Liver (tissue), 9 donors: Measurements from ENCODE around the gene PSRC1. TPM values are rescaled to one million over a fixed set of nuclear protein-coding genes. Genes with fewer than 3 reads are reported as not detected.

Experiments
- DNase-seq: peaks from one replicate; pipeline ENCODE4 v3.0.0-alpha.2; 2017; ENCODE audit warnings: low spot score
- H3K27ac ChIP-seq, 2 donors: one replicate each; pipeline ENCODE4 v1.7.0; 2013; ENCODE audit warnings: inconsistent platforms in 2 of 2, low read length in 2 of 2, control low read depth in 1 of 2, low read depth in 1 of 2, mild to moderate bottlenecking in 1 of 2
- H3K27me3 ChIP-seq, 4 donors: one replicate each; pipeline versions ENCODE4 v1.6.1 to v1.7.0; 2013; ENCODE audit warnings: low read length in 3 of 4, inconsistent platforms in 1 of 4, mild to moderate bottlenecking in 1 of 4, moderate library complexity in 1 of 4; ENCODE audit not compliant: control insufficient read depth in 4 of 4, insufficient read depth in 4 of 4
- H3K36me3 ChIP-seq, 4 donors: one replicate each; pipeline versions ENCODE4 v1.6.1 to v1.7.0; 2013; ENCODE audit warnings: low read length in 3 of 4, mild to moderate bottlenecking in 3 of 4, low read depth in 1 of 4, moderate library complexity in 1 of 4; ENCODE audit not compliant: control insufficient read depth in 4 of 4, insufficient read depth in 3 of 4
- H3K4me1 ChIP-seq, 4 donors: one replicate each; pipeline versions ENCODE4 v1.6.1 to v1.7.0; 2013; ENCODE audit warnings: low read length in 3 of 4, mild to moderate bottlenecking in 3 of 4, moderate library complexity in 1 of 4; ENCODE audit not compliant: control insufficient read depth in 4 of 4, insufficient read depth in 4 of 4
- H3K4me3 ChIP-seq, 3 donors: one replicate each; pipeline versions ENCODE4 v1.6.1 to v1.7.0; 2013; ENCODE audit warnings: low read length in 3 of 3, control low read depth in 1 of 3, low read depth in 1 of 3, mild to moderate bottlenecking in 1 of 3
- H3K9ac ChIP-seq, 2 donors: one replicate each; pipeline ENCODE4 v1.7.0; 2013; ENCODE audit warnings: low read length in 2 of 2, mild to moderate bottlenecking in 2 of 2, moderate library complexity in 2 of 2, control low read depth in 1 of 2, low read depth in 1 of 2
- H3K9me3 ChIP-seq, 4 donors: one replicate each; pipeline versions ENCODE4 v1.6.1 to v1.7.0; 2013; ENCODE audit warnings: low read length in 3 of 4; ENCODE audit not compliant: control insufficient read depth in 4 of 4
- EGR1 ChIP-seq, 2 donors: IDR thresholded peaks; 2 replicates each; pipeline ENCODE4 v1.6.1; 2016 to 2018; ENCODE audit warnings: antibody characterized with exemption in 2 of 2, low read depth in 2 of 2
- FOXA1 ChIP-seq: IDR thresholded peaks from 2 replicates; pipeline ENCODE4 v1.6.1; 2016; ENCODE audit warnings: antibody characterized with exemption
- FOXA2 ChIP-seq: IDR thresholded peaks from 2 replicates; pipeline ENCODE4 v1.6.1; 2016; ENCODE audit warnings: antibody characterized with exemption
- GABPA ChIP-seq, 2 donors: IDR thresholded peaks in 1 of 2; conservative IDR thresholded peaks in 1 of 2; 2 replicates each; pipeline ENCODE4 v1.6.1; 2016; ENCODE audit warnings: antibody characterized with exemption in 2 of 2, mild to moderate bottlenecking in 1 of 2, moderate library complexity in 1 of 2
- HNF4A ChIP-seq, 2 donors: conservative IDR thresholded peaks; 2 replicates each; pipeline ENCODE4 v1.6.1; 2016; ENCODE audit warnings: antibody characterized with exemption in 2 of 2, mild to moderate bottlenecking in 2 of 2
- JUND ChIP-seq, 2 donors: IDR thresholded peaks; 2 replicates each; pipeline ENCODE4 v1.6.1; 2016; ENCODE audit warnings: antibody characterized with exemption in 2 of 2
- NR2F2 ChIP-seq: IDR thresholded peaks from 2 replicates; pipeline ENCODE4 v1.6.1; 2016; ENCODE audit warnings: antibody characterized with exemption
- RAD21 ChIP-seq, 2 donors: IDR thresholded peaks; 2 replicates each; pipeline ENCODE4 v1.6.1; 2016; ENCODE audit warnings: antibody characterized with exemption in 2 of 2, mild to moderate bottlenecking in 2 of 2
- RXRA ChIP-seq, 2 donors: IDR thresholded peaks; 2 replicates each; pipeline ENCODE4 v1.6.1; 2017 to 2018; ENCODE audit warnings: antibody characterized with exemption in 2 of 2, mild to moderate bottlenecking in 1 of 2
- SP1 ChIP-seq: IDR thresholded peaks from 2 replicates; pipeline ENCODE4 v1.6.1; 2018; ENCODE audit warnings: antibody characterized with exemption, mild to moderate bottlenecking
- TAF1 ChIP-seq: conservative IDR thresholded peaks from 2 replicates; pipeline ENCODE4 v1.6.1; 2016; ENCODE audit warnings: antibody characterized with exemption, mild to moderate bottlenecking
- YY1 ChIP-seq: IDR thresholded peaks from 2 replicates; pipeline ENCODE4 v1.6.1; 2016; ENCODE audit warnings: antibody characterized with exemption, mild to moderate bottlenecking
- WGBS: extraction: QIAGEN DNeasy Blood & Tissue Kit; methylation state at CpG from one replicate; pipeline ENCODE4 v1.1.7; 2013; 5-methylcytosine and 5-hydroxymethylcytosine counted together
- polyA plus RNA-seq, 2 donors: library from polyadenylated mRNA; stranded (reverse) in 1 of 2; unstranded in 1 of 2; fragments of 200-250 nt in 1 of 2; fragments of >200 nt in 1 of 2; fragmentation: Nextera tagmentation in 1 of 2; extraction: Ambion mirVana in 1 of 2; gene quantifications; one replicate each; pipeline versions ENCODE4 v1.2.1 to v1.2.3, GENCODE V29; 2013 to 2015
- total RNA-seq, 2 donors: library from RNA; depleted of rRNA; stranded (reverse); fragments of >200 nt; gene quantifications; one replicate each; pipeline ENCODE4 v1.2.3, GENCODE V29; 2014
- TF ChIP-seq, protein P1 (sequence below): IDR thresholded peaks from 2 replicates; pipeline ENCODE4 v1.6.1; 2016; ENCODE audit warnings: antibody characterized with exemption
- TF ChIP-seq, protein P2 (sequence below): IDR thresholded peaks from 2 replicates; pipeline ENCODE4 v1.6.1; 2016; ENCODE audit warnings: antibody characterized with exemption, mild to moderate bottlenecking
- TF ChIP-seq, protein P3 (sequence below): IDR thresholded peaks from 2 replicates; pipeline ENCODE4 v1.6.1; 2016; ENCODE audit warnings: antibody characterized with exemption
- TF ChIP-seq, protein P4 (sequence below): fragments of 150-350 bp; IDR thresholded peaks from 2 replicates; pipeline ENCODE4 v1.5.1; 2017; ENCODE audit warnings: improper control_type of control experiment, low read depth, low read length; ENCODE audit not compliant: missing input control
- donor health status: healthy.
- donor health status: healthy.
- donor health status: healthy.
- donor health status: healthy.
- donor health status: healthy.

PSRC1 gene
- total and polyA plus RNA-seq, 4 donors = 0.25 to 2.6 (median 1.1) TPM

DNA sequence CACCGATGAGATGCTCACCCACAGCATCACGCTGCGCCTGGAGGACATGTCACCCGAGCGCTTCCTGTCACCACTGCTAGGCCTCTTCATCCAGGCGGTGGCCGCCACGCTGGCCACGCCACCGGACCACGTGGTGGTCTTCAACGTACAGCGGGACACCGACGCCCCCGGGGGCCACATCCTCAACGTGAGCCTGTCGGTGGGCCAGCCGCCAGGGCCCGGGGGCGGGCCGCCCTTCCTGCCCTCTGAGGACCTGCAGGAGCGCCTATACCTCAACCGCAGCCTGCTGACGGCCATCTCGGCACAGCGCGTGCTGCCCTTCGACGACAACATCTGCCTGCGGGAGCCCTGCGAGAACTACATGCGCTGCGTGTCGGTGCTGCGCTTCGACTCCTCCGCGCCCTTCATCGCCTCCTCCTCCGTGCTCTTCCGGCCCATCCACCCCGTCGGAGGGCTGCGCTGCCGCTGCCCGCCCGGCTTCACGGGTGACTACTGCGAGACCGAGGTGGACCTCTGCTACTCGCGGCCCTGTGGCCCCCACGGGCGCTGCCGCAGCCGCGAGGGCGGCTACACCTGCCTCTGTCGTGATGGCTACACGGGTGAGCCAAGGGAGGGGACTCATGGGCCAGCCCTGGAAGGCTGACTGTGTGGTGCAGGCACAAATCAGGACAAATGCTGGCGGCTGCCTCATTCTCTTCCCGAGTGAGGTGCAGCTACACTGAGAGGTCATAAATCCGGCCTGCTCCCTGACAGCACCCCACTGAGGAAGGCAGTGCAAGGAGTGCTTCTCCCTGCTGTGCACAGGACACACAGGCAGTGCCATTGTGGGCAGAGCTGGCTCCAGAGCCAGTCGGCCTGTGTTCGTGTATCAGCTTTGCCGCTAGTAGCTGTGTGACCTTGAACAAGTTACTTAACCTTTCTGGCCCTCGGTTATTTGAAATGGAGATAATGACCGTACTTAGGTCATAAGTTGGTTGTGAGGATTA is 24.2 kb downstream of the PSRC1 start:
- Histone ChIP-seq H3K4me1 (no peaks in the 10 kb centered on the region), H3K27ac (no peak overlapping the region), H3K9me3 (no peaks in the 10 kb centered on the region), H3K27me3 (no peaks in the 10 kb centered on the region), H3K9ac (no peak overlapping the region), H3K36me3 (no peaks in the 10 kb centered on the region), H3K4me3 (no peak overlapping the region)
- 95% methylated on average over 69 of the region's 69 CpGs for WGBS
- DNase-seq = no peak
- TF ChIP-seq, protein P1, sequence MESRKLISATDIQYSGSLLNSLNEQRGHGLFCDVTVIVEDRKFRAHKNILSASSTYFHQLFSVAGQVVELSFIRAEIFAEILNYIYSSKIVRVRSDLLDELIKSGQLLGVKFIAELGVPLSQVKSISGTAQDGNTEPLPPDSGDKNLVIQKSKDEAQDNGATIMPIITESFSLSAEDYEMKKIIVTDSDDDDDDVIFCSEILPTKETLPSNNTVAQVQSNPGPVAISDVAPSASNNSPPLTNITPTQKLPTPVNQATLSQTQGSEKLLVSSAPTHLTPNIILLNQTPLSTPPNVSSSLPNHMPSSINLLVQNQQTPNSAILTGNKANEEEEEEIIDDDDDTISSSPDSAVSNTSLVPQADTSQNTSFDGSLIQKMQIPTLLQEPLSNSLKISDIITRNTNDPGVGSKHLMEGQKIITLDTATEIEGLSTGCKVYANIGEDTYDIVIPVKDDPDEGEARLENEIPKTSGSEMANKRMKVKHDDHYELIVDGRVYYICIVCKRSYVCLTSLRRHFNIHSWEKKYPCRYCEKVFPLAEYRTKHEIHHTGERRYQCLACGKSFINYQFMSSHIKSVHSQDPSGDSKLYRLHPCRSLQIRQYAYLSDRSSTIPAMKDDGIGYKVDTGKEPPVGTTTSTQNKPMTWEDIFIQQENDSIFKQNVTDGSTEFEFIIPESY = no peak
- TF ChIP-seq JUND (IDR thresholded peaks at IDR 0.05) (no peak), RAD21 (IDR thresholded peaks at IDR 0.05) (no peak), NR2F2 (no peak), GABPA (IDR thresholded peaks at IDR 0.05 in 1 of 2, conservative IDR thresholded peaks at IDR 0.05 in 1 of 2) (no peak), TAF1 (no peak), FOXA2 (no peak), FOXA1 (no peak), YY1 (no peak), HNF4A (conservative IDR thresholded peaks at IDR 0.05) (no peak)
- TF ChIP-seq, protein P2, sequence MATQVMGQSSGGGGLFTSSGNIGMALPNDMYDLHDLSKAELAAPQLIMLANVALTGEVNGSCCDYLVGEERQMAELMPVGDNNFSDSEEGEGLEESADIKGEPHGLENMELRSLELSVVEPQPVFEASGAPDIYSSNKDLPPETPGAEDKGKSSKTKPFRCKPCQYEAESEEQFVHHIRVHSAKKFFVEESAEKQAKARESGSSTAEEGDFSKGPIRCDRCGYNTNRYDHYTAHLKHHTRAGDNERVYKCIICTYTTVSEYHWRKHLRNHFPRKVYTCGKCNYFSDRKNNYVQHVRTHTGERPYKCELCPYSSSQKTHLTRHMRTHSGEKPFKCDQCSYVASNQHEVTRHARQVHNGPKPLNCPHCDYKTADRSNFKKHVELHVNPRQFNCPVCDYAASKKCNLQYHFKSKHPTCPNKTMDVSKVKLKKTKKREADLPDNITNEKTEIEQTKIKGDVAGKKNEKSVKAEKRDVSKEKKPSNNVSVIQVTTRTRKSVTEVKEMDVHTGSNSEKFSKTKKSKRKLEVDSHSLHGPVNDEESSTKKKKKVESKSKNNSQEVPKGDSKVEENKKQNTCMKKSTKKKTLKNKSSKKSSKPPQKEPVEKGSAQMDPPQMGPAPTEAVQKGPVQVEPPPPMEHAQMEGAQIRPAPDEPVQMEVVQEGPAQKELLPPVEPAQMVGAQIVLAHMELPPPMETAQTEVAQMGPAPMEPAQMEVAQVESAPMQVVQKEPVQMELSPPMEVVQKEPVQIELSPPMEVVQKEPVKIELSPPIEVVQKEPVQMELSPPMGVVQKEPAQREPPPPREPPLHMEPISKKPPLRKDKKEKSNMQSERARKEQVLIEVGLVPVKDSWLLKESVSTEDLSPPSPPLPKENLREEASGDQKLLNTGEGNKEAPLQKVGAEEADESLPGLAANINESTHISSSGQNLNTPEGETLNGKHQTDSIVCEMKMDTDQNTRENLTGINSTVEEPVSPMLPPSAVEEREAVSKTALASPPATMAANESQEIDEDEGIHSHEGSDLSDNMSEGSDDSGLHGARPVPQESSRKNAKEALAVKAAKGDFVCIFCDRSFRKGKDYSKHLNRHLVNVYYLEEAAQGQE = no peak
- TF ChIP-seq, protein P3, sequence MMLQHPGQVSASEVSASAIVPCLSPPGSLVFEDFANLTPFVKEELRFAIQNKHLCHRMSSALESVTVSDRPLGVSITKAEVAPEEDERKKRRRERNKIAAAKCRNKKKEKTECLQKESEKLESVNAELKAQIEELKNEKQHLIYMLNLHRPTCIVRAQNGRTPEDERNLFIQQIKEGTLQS = no peak

DNA sequence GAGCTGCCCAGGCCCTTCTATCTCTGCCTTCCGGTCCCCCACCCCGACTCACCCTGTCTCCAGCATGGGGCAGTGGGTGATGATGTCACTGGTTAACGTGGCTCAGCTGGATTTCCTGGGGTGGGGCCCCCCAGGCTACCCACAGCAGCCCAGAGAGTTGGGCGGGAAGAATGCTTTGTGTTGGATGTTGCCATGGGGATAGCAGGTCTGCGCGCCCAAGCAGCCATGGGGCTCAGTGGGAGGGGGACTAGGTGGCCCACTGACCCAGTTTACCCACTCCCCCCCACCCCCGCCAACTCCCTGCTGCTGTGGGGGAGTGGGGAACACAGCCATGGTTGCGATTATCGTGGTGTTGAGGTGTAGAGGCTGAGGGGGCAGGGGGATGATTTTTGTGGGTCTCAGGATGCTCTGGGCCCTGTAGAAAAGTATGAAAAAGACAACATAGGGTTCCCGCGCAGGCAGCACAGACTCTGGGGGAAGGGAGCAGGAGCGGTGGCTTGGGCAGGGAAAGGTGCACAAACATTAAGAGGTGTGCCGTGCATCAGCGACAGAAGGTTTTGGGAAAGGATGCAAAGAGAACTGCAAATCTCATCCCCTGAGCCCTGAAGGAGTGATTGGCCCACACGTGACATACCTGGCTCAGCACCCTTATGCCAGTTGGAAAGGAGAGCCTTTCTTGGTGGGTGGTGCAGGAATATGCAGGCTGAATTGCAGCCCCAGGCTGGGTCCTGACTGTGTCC is 25.1 kb downstream of the PSRC1 start:
- no peak overlapping the region for H3K27ac ChIP-seq
- no peak for TF ChIP-seq RAD21 (IDR thresholded peaks at IDR 0.05)
- TF ChIP-seq SP1 = no peak
- no peak for TF ChIP-seq FOXA1
- no peak for TF ChIP-seq RXRA (IDR thresholded peaks at IDR 0.05)
- TF ChIP-seq YY1 = no peak
- TF ChIP-seq, protein P2 = no peak
- no peak for TF ChIP-seq JUND (IDR thresholded peaks at IDR 0.05)
- TF ChIP-seq, protein P4, sequence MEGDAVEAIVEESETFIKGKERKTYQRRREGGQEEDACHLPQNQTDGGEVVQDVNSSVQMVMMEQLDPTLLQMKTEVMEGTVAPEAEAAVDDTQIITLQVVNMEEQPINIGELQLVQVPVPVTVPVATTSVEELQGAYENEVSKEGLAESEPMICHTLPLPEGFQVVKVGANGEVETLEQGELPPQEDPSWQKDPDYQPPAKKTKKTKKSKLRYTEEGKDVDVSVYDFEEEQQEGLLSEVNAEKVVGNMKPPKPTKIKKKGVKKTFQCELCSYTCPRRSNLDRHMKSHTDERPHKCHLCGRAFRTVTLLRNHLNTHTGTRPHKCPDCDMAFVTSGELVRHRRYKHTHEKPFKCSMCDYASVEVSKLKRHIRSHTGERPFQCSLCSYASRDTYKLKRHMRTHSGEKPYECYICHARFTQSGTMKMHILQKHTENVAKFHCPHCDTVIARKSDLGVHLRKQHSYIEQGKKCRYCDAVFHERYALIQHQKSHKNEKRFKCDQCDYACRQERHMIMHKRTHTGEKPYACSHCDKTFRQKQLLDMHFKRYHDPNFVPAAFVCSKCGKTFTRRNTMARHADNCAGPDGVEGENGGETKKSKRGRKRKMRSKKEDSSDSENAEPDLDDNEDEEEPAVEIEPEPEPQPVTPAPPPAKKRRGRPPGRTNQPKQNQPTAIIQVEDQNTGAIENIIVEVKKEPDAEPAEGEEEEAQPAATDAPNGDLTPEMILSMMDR = no peak
- TF ChIP-seq EGR1 (IDR thresholded peaks at IDR 0.05; ENCODE audit: low read depth in 2 of 2) = no peak
- TF ChIP-seq GABPA (IDR thresholded peaks at IDR 0.05 in 1 of 2, conservative IDR thresholded peaks at IDR 0.05 in 1 of 2) = no peak
- no peak for TF ChIP-seq TAF1
- H3K27me3 ChIP-seq = no peaks in the 10 kb centered on the region
- H3K9ac ChIP-seq = no peak overlapping the region
- no peak for DNase-seq
- WGBS = 90% methylated on average over 15 of the region's 15 CpGs
- no peak overlapping the region for H3K4me3 ChIP-seq
- no peaks in the 10 kb centered on the region for H3K36me3 ChIP-seq
- H3K9me3 ChIP-seq = no peaks in the 10 kb centered on the region
- no peaks in the 10 kb centered on the region for H3K4me1 ChIP-seq
